Neural progenitor cell (in vitro differentiated cells): ENCODE data around the gene ADAM22.

ENCODE experiments used
- EZH2 ChIP-seq: fragments of 200-600 bp; sonication (generic); IDR thresholded peaks from 2 replicates; pipeline ENCODE4 v1.6.1; 2017; ENCODE audit warnings: antibody characterized with exemption, mild to moderate bottlenecking, moderate library complexity
- EZH2phosphoT487 ChIP-seq: fragments of 200-600 bp; sonication (generic); IDR thresholded peaks from 2 replicates; pipeline ENCODE4 v1.6.1; 2017; ENCODE audit warnings: antibody characterized with exemption
- TF ChIP-seq, protein P1 (sequence below): fragments of 200-600 bp; sonication (generic); IDR thresholded peaks from 2 replicates; pipeline ENCODE4 v1.5.1; 2017; ENCODE audit warnings: antibody characterized with exemption, mild to moderate bottlenecking

DNA sequence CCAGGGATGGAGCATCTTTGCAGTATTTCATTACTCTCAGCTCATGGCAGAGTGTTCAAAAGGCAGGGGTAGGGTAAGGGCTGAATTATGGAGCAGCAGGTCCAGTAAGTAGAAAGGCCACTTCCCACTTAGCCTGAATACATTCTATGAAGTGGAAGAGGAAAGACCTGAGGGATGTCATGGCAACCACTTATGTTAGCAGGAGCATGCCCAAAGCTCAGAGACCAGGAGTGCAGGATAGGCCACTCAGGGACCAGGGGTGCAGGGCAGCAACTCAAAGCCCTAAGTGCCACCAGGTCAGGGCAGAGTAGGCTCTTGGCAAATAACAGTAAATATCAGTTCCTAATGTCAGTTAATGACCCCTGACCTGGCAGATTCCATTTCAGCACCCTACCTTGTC lies 282.2 kb downstream of the ADAM22 start:
- TF ChIP-seq, protein P1, sequence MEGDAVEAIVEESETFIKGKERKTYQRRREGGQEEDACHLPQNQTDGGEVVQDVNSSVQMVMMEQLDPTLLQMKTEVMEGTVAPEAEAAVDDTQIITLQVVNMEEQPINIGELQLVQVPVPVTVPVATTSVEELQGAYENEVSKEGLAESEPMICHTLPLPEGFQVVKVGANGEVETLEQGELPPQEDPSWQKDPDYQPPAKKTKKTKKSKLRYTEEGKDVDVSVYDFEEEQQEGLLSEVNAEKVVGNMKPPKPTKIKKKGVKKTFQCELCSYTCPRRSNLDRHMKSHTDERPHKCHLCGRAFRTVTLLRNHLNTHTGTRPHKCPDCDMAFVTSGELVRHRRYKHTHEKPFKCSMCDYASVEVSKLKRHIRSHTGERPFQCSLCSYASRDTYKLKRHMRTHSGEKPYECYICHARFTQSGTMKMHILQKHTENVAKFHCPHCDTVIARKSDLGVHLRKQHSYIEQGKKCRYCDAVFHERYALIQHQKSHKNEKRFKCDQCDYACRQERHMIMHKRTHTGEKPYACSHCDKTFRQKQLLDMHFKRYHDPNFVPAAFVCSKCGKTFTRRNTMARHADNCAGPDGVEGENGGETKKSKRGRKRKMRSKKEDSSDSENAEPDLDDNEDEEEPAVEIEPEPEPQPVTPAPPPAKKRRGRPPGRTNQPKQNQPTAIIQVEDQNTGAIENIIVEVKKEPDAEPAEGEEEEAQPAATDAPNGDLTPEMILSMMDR: no peak
- no peak for TF ChIP-seq EZH2phosphoT487
- TF ChIP-seq EZH2: no peak
